ENCODE data around the gene PTPRD.

PTPRD gene

DNA sequence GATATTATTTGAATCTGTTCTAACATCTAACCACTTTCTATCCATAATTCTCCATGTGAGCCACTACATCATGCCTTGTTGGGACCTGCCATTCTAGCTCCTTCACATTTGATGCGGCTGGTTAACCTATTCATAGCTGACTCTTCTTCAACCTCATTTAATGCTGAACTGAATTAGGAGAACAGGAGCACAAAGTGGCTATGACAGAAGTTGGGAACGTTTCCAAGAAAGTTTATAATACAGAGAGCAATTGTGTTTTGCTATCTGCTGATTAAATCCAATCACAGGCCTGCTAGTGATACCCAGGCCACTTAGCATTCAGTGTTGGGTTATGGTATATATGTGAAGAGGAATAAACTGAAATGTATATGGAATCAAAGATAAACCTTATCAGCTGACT, 440.3 kb downstream of the PTPRD start:
- no peak for DNase-seq (ENCODE audit: low read depth)
- TF ChIP-seq, protein P1, sequence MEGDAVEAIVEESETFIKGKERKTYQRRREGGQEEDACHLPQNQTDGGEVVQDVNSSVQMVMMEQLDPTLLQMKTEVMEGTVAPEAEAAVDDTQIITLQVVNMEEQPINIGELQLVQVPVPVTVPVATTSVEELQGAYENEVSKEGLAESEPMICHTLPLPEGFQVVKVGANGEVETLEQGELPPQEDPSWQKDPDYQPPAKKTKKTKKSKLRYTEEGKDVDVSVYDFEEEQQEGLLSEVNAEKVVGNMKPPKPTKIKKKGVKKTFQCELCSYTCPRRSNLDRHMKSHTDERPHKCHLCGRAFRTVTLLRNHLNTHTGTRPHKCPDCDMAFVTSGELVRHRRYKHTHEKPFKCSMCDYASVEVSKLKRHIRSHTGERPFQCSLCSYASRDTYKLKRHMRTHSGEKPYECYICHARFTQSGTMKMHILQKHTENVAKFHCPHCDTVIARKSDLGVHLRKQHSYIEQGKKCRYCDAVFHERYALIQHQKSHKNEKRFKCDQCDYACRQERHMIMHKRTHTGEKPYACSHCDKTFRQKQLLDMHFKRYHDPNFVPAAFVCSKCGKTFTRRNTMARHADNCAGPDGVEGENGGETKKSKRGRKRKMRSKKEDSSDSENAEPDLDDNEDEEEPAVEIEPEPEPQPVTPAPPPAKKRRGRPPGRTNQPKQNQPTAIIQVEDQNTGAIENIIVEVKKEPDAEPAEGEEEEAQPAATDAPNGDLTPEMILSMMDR (IDR thresholded peaks at IDR 0.05; ENCODE audit: low read depth, low read length, missing control alignments), result no peak
- no peak overlapping the region for H3K4me3 ChIP-seq (ENCODE audit: low read depth, low read length)

DNA sequence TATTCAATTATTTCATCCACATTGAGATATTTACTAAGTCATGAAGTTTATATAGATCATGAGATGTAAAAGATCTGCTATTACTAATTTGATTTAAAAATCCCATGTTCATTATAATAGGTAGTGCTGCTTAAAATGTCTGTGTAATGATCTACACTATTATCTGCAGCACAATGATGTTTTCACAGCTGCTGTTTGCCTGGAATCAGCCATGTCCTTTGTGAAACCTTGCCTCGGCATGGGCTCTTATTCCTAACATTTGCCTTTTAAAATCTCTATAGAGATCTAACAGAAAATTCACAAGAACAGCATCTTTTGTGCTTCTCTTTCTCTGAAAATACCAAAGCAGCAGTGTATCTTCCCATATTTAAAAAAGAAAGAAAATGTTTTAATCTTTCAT, 444.6 kb downstream of the PTPRD start:
- in situ Hi-C loops (cut with HindIII; ENCODE audit: low sequenced_read_pairs), result no loop called here
- no peak for DNase-seq (ENCODE audit: low read depth)
- TF ChIP-seq, protein P1 (IDR thresholded peaks at IDR 0.05; ENCODE audit: low read depth, low read length, missing control alignments), result no peak
- no peak overlapping the region for H3K4me3 ChIP-seq (ENCODE audit: low read depth, low read length)

More for the DNA sequence above, 440.3 kb downstream of the PTPRD start:
- in situ Hi-C loops (cut with HindIII; ENCODE audit: low sequenced_read_pairs), result no loop called here

DNA sequence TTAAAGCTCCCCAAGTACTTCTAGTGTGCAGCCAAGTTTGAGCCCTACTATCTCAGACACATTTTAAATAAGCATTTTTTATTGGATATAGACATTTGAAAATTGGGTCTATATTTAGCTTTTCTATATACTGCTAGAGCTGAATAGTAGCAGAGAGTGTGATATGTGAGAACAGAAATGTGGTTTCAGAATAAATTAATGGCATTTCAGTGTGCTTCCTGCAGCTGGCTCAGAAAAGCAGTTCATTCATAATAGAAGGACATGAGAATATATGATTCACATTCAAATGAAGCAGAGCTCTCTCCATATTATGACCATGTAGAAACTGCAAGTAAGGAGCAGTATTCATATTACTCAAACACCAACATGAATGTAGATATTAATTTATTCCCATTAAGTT, 464.0 kb downstream of the PTPRD start:
- in situ Hi-C loops (cut with HindIII; ENCODE audit: low sequenced_read_pairs), result no loop called here
- TF ChIP-seq, protein P1 (IDR thresholded peaks at IDR 0.05; ENCODE audit: low read depth, low read length, missing control alignments), result no peak
- no peak for DNase-seq (ENCODE audit: low read depth)
- H3K4me3 ChIP-seq (ENCODE audit: low read depth, low read length), result no peak overlapping the region

- in situ Hi-C loops (cut with HindIII; ENCODE audit: low sequenced_read_pairs), result no loop called here
- H3K4me3 ChIP-seq (ENCODE audit: low read depth, low read length), result no peak overlapping the region
- DNase-seq (ENCODE audit: low read depth), result no peak
- TF ChIP-seq, protein P1 (IDR thresholded peaks at IDR 0.05; ENCODE audit: low read depth, low read length, missing control alignments), result no peak
These were observed 466.1 kb downstream of the PTPRD start for GRCh38 chr9:10146517-10147331.

DNA sequence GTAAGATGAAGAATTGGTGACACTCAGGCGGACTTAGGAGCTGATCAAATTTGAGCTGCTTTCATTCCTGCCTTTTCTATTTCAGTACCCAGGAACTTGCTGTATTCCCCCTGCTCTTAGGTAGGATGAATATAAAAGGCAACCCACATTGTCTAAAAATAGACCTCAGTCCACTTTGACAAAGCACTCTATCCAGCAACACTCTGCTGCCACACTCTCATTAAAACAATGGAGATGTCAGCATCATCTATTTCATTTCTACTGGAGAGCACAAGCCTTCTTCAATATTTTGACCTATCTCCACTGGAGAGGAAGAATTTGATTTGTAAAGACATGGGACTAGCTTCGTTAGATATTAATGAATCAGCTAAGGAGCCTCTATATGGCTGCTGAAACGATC, 468.4 kb downstream of the PTPRD start:
- in situ Hi-C loops (cut with HindIII; ENCODE audit: low sequenced_read_pairs), result no loop called here
- DNase-seq (ENCODE audit: low read depth), result no peak
- TF ChIP-seq, protein P1 (IDR thresholded peaks at IDR 0.05; ENCODE audit: low read depth, low read length, missing control alignments), result no peak
- no peak overlapping the region for H3K4me3 ChIP-seq (ENCODE audit: low read depth, low read length)

- DNase-seq (ENCODE audit: low read depth), result no peak
- TF ChIP-seq, protein P1 (IDR thresholded peaks at IDR 0.05; ENCODE audit: low read depth, low read length, missing control alignments), result no peak
- in situ Hi-C loops (cut with HindIII; ENCODE audit: low sequenced_read_pairs), result no loop called here
- no peak overlapping the region for H3K4me3 ChIP-seq (ENCODE audit: low read depth, low read length)
These were observed 477.2 kb downstream of the PTPRD start for GRCh38 chr9:10135553-10135952.
